AML-193 (cell line): ENCODE data around the gene SCARB1.

ENCODE experiments used
- DNase-seq, 2 experiments: peaks; one replicate each; lab custom pipeline; 2025; lab: John Stamatoyannopoulos, UW

Gene SCARB1

GRCh38 chr12:124730455-124730932 lies 133.2 kb downstream of the SCARB1 start:
- no peak for DNase-seq

- DNase-seq = no peak
Measured at GRCh38 chr12:124727922-124728321, 135.7 kb downstream of the SCARB1 start.

- peak; percentile 98 for DNase-seq
Measured at GRCh38 chr12:124727264-124727800, 136.3 kb downstream of the SCARB1 start.
